ENCODE data around the gene MTRF1L.
A peak's percentile ranks its signal among the peaks of the same experiment; 100 is the strongest.
"Not testable (repeated sequence)": the region's sequence is repeated elsewhere in the genome, so short reads cannot be mapped to it uniquely, and the experiment has no call there.

MTRF1L gene

GRCh38 chr6:153015094-153015640, 12.7 kb upstream of the MTRF1L start:
- in situ Hi-C loops (cut with HindIII; ENCODE audit: low sequenced_read_pairs), result no loop called here
- DNase-seq (ENCODE audit: low read depth, low spot score), result no peak
- H3K4me3 ChIP-seq (ENCODE audit: low read depth, low read length), result no peak overlapping the region
- no peak for TF ChIP-seq CTCF (IDR thresholded peaks at IDR 0.05; ENCODE audit: low read depth, low read length)

GRCh38 chr6:153013438-153013837, 10.9 kb upstream of the MTRF1L start:
- no peak overlapping the region for H3K4me3 ChIP-seq (ENCODE audit: low read depth, low read length)
- peak; percentile 32 for DNase-seq (ENCODE audit: low read depth, low spot score)
- in situ Hi-C loops (cut with HindIII; ENCODE audit: low sequenced_read_pairs), result no loop called here

DNA sequence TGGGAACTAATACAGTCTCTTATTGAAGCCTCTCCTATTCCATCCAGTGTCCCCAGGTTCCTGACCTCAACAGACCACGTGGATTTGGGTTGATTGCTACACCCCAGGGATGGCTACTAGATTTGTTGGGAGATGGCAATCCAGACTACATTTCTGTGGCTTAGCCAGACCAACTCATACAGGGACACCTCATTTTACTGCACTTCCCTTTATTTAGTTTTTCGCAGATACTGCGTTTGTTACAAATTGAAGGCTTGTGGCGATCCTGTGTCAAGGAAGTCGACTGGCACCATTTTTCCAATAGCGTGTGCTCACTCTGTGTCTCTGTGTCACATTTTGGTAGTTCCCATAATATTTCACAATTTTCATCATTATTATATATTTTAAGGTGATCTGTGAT, 10.3 kb upstream of the MTRF1L start:
- no peak for DNase-seq (ENCODE audit: low read depth, low spot score)
- no peak overlapping the region for H3K4me3 ChIP-seq (ENCODE audit: low read depth, low read length)
- in situ Hi-C loops (cut with HindIII; ENCODE audit: low sequenced_read_pairs), result no loop called here
- TF ChIP-seq CTCF (IDR thresholded peaks at IDR 0.05; ENCODE audit: low read depth, low read length), result no peak

More at GRCh38 chr6:153013438-153013837, 10.9 kb upstream of the MTRF1L start:
- no peak for TF ChIP-seq CTCF (IDR thresholded peaks at IDR 0.05; ENCODE audit: low read depth, low read length)

GRCh38 chr6:153003366-153003690, 819 bp upstream of the MTRF1L start:
- DNase-seq (ENCODE audit: low read depth, low spot score), result no peak
- in situ Hi-C loops (cut with HindIII; ENCODE audit: low sequenced_read_pairs), result no loop called here
- no peak for TF ChIP-seq CTCF (IDR thresholded peaks at IDR 0.05; ENCODE audit: low read depth, low read length)
- peak overlapping the region; percentile 96 for H3K4me3 ChIP-seq (ENCODE audit: low read depth, low read length)

- in situ Hi-C loops (cut with HindIII; ENCODE audit: low sequenced_read_pairs), result no loop called here
- peak overlapping the region; percentile 96 for H3K4me3 ChIP-seq (ENCODE audit: low read depth, low read length)
- no peak for TF ChIP-seq CTCF (IDR thresholded peaks at IDR 0.05; ENCODE audit: low read depth, low read length)
- no peak for DNase-seq (ENCODE audit: low read depth, low spot score)
These were observed 519 bp downstream of the MTRF1L start for GRCh38 chr6:153001767-153002612.

GRCh38 chr6:153000790-153001189, 1.7 kb downstream of the MTRF1L start:
- in situ Hi-C loops (cut with HindIII; ENCODE audit: low sequenced_read_pairs); DNase-seq (ENCODE audit: low read depth, low spot score): not testable (repeated sequence)
- H3K4me3 ChIP-seq (ENCODE audit: low read depth, low read length), result peak overlapping the region; percentile 3

DNA sequence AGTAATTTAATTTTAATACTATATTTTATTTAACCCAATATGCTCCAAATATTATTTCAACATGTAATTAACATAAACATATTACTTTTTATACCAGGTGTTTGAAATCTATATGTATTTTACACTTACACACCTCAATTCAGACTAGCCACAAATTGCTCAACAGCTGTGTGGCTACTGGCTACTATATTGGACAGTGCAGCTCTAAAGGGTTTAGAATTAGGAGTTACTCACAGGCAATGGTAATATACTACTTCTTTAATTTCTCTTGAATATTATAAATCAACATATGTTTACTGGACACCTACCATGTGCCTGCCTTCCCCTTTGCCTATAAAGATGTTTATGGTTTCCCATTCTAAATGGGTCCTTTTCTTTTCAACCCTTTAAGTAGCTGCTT, 2.3 kb downstream of the MTRF1L start:
- H3K4me3 ChIP-seq (ENCODE audit: low read depth, low read length), result no peak overlapping the region

GRCh38 chr6:152999538-152999937, 3.0 kb downstream of the MTRF1L start:
- in situ Hi-C loops (cut with HindIII; ENCODE audit: low sequenced_read_pairs); H3K4me3 ChIP-seq (ENCODE audit: low read depth, low read length); DNase-seq (ENCODE audit: low read depth, low spot score): not testable (repeated sequence)

More for the DNA sequence above, 2.3 kb downstream of the MTRF1L start:
- no peak for DNase-seq (ENCODE audit: low read depth, low spot score)
- in situ Hi-C loops (cut with HindIII; ENCODE audit: low sequenced_read_pairs), result no loop called here
- no peak for TF ChIP-seq CTCF (IDR thresholded peaks at IDR 0.05; ENCODE audit: low read depth, low read length)
